ENCODE data around the gene TMEM164.
A peak's percentile ranks its signal among the peaks of the same experiment; 100 is the strongest.

TMEM164 gene

GRCh38 chrX:110182865-110183264, 180.0 kb downstream of the TMEM164 start:
- H3K4me1 Mint-ChIP-seq (ENCODE audit: low read depth in 2 of 2), result peaks cover 12 to 20% of the 10 kb centered on the region in 2 donors
- peaks cover 3% of the 10 kb centered on the region for H3K36me3 Mint-ChIP-seq (ENCODE audit: insufficient read depth)
- no peaks in the 10 kb centered on the region for H3K9me3 Mint-ChIP-seq
- no peaks in the 10 kb centered on the region for H3K27me3 Mint-ChIP-seq
- ATAC-seq (replicated peaks) (peak; percentile 72), DNase-seq (no peak)
- H3K27ac Mint-ChIP-seq, result peak overlapping the region in 1 of 2 donors; percentile 74
- peak overlapping the region in 1 of 2 donors; percentile 31 for H3K4me3 Mint-ChIP-seq

GRCh38 chrX:110183314-110183713, 180.4 kb downstream of the TMEM164 start:
- peaks cover 3% of the 10 kb centered on the region for H3K36me3 Mint-ChIP-seq (ENCODE audit: insufficient read depth)
- no peak for ATAC-seq (replicated peaks)
- no peaks in the 10 kb centered on the region for H3K9me3 Mint-ChIP-seq
- peaks cover 12 to 20% of the 10 kb centered on the region in 2 donors for H3K4me1 Mint-ChIP-seq (ENCODE audit: low read depth in 2 of 2)
- no peak for DNase-seq
- H3K27ac Mint-ChIP-seq, result no peak overlapping the region
- no peaks in the 10 kb centered on the region for H3K27me3 Mint-ChIP-seq
- peak overlapping the region in 1 of 2 donors; percentile 31 for H3K4me3 Mint-ChIP-seq

DNA sequence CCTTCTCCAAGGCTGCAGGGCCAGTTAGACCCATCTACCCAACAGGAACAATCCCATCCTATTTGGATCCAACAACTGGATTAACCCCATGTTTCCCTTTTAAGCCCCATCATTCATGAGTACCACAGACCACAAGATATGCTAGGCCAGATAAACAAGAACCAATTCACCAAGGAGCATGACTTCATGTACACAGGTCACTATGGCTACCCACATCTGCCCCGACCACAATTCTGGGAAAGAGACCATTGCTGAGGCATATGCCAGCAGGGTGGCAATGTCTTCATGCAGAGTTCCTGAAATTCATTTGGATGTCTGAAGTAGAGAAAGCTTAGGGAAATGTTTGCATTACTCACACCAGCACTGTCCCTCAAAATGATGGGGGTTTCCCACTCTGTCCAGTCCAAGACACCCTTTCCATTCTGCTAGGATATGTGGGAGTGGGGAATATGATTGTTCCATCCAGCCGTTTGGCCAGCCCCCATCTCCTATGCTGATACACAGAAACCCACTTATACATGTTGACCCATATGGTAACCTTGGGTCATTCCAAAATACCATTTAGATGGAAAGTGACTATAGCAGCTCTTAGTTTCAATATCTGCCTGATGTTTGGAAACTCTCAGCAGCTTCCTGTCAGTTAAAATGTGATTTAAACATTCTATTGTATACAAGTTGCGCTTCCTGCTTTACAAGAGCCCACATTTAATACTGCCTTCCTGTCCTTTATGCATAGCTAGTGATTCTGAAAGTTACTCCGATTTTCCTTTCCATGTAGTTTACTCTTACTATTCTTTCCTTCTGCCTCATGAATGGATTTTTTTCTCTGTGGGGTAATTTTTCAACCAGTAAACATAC, 186.0 kb downstream of the TMEM164 start:
- peak; percentile 19 for ATAC-seq (replicated peaks)
- H3K4me1 Mint-ChIP-seq (ENCODE audit: low read depth in 2 of 2), result peaks cover 14% of the 10 kb centered on the region in 2 donors

DNA sequence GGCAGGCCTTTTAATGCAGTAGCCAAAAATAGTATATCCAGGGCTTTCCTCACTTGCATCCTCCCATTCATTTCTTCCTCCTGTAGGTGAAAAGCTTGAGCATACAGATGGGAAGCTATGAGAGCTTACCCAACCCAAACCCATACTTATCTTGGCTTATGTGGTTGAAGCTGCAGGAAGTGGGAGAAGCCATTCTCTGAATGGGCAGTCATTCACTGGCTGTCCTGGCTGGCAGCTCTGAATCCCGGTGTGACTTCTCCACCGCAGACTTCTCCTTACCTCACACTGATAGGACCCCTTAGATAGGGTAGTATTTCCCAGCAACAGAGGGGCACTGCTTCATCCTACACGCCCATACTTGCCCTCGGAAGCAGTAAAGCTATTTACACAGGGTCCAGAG, 189.6 kb downstream of the TMEM164 start:
- H3K4me3 Mint-ChIP-seq, result no peak overlapping the region
- peak overlapping the region; percentile 20 to 44 for H3K27ac Mint-ChIP-seq
- H3K27me3 Mint-ChIP-seq, result no peaks in the 10 kb centered on the region
- DNase-seq (no peak), ATAC-seq (replicated peaks) (no peak)
- H3K4me1 Mint-ChIP-seq (ENCODE audit: low read depth in 2 of 2), result peaks cover 10 to 12% of the 10 kb centered on the region in 2 donors
- no peaks in the 10 kb centered on the region for H3K9me3 Mint-ChIP-seq
- peaks cover 3% of the 10 kb centered on the region for H3K36me3 Mint-ChIP-seq (ENCODE audit: insufficient read depth)

More for the DNA sequence above, 186.0 kb downstream of the TMEM164 start:
- Mint-ChIP-seq H3K27me3 (no peaks in the 10 kb centered on the region), H3K27ac (peak overlapping the region; percentile 60 to 64), H3K9me3 (no peaks in the 10 kb centered on the region), H3K4me3 (no peak overlapping the region), H3K36me3 (ENCODE audit: insufficient read depth) (no peaks in the 10 kb centered on the region)
- DNase-seq, result no peak

- no peaks in the 10 kb centered on the region for H3K27me3 Mint-ChIP-seq
- no peak overlapping the region for H3K4me3 Mint-ChIP-seq
- DNase-seq (no peak), ATAC-seq (replicated peaks) (no peak)
- H3K4me1 Mint-ChIP-seq (ENCODE audit: low read depth in 2 of 2), result peaks cover 0 to 3% of the 10 kb centered on the region in 2 donors
- no peak overlapping the region for H3K27ac Mint-ChIP-seq
- no peaks in the 10 kb centered on the region for H3K9me3 Mint-ChIP-seq
- H3K36me3 Mint-ChIP-seq (ENCODE audit: insufficient read depth), result peaks cover 3% of the 10 kb centered on the region
Observed at GRCh38 chrX:110194977-110195376, 192.1 kb downstream of the TMEM164 start.

GRCh38 chrX:110201799-110202198, 198.9 kb downstream of the TMEM164 start:
- Mint-ChIP-seq H3K4me1 (ENCODE audit: low read depth in 2 of 2) (peaks cover 3 to 12% of the 10 kb centered on the region in 2 donors), H3K4me3 (no peak overlapping the region), H3K9me3 (no peaks in the 10 kb centered on the region), H3K36me3 (ENCODE audit: insufficient read depth) (no peaks in the 10 kb centered on the region), H3K27me3 (no peaks in the 10 kb centered on the region), H3K27ac (no peak overlapping the region)
- DNase-seq, result no peak
- no peak for ATAC-seq (replicated peaks)

- H3K36me3 Mint-ChIP-seq (ENCODE audit: insufficient read depth), result no peaks in the 10 kb centered on the region
- DNase-seq, result no peak
- ATAC-seq (replicated peaks), result no peak
- H3K4me3 Mint-ChIP-seq, result no peak overlapping the region
- peaks cover 3 to 12% of the 10 kb centered on the region in 2 donors for H3K4me1 Mint-ChIP-seq (ENCODE audit: low read depth in 2 of 2)
- H3K27me3 Mint-ChIP-seq, result no peaks in the 10 kb centered on the region
- no peaks in the 10 kb centered on the region for H3K9me3 Mint-ChIP-seq
- H3K27ac Mint-ChIP-seq, result no peak overlapping the region
Observed at GRCh38 chrX:110204986-110205385, 202.1 kb downstream of the TMEM164 start.

- Mint-ChIP-seq H3K4me3 (no peak overlapping the region), H3K4me1 (ENCODE audit: low read depth in 2 of 2) (peaks cover 3 to 18% of the 10 kb centered on the region in 2 donors), H3K36me3 (ENCODE audit: insufficient read depth) (no peaks in the 10 kb centered on the region), H3K27me3 (no peaks in the 10 kb centered on the region), H3K27ac (no peak overlapping the region), H3K9me3 (no peaks in the 10 kb centered on the region)
- ATAC-seq (replicated peaks) (no peak), DNase-seq (no peak)
Observed at GRCh38 chrX:110208092-110208491, 205.2 kb downstream of the TMEM164 start.

DNA sequence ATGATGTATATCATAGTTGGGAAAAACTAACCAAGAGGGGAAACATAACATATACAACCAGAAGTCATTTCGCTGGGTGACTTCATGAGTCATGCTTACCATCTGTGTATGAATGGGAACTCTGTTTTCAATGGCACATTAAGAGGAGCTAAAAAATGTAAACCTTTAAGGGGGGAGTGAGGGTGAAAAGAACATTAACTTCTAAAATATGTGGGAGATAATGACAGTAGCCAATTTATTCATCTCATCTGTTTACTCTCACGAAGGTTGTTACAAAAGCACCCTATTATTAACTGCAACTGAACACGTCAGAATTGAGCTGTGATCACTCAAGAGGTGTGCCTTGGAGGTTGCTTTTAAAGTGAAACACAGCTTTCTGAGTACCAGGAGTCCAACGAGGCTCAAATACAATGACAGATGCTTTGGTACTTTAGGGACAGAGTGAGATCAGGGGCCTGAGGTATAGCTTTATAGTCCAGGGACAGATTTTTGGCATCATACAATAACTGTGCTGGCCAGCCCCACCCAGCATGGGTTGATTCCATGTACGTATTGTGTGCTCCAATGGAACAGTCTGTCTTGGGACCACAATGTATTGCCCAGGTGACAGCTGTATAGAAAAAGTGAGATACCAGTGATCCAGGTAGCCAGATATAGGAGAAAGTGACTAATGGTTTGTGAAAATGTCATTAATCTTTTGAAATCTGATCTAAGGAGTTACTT, 207.7 kb downstream of the TMEM164 start:
- peaks cover 0 to 17% of the 10 kb centered on the region in 2 donors for H3K4me1 Mint-ChIP-seq (ENCODE audit: low read depth in 2 of 2)
- no peak for ATAC-seq (replicated peaks)
- H3K27ac Mint-ChIP-seq, result no peak overlapping the region
- no peaks in the 10 kb centered on the region for H3K9me3 Mint-ChIP-seq
- H3K36me3 Mint-ChIP-seq (ENCODE audit: insufficient read depth), result no peaks in the 10 kb centered on the region
- H3K4me3 Mint-ChIP-seq, result no peak overlapping the region
- no peaks in the 10 kb centered on the region for H3K27me3 Mint-ChIP-seq
- DNase-seq, result no peak

DNA sequence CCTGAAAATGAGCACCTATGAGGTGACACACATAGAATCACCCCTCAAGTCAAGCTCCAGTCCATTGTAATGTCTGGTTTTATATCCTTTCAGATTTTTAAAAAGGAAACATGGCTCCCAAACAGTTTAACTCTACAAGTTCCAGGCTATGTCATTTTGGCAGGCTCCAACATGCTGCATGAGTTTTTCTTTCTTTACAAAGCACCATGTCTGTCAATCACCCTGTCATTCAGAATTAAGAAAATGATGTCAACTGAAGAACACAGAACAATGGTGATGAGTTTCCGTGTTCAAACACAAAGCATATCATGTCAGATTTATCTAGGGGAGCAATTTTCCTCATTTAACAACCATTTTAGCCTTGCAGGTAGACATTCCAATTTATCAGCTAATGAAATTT, 208.4 kb downstream of the TMEM164 start:
- Mint-ChIP-seq H3K27me3 (no peaks in the 10 kb centered on the region), H3K4me3 (no peak overlapping the region), H3K9me3 (no peaks in the 10 kb centered on the region), H3K27ac (no peak overlapping the region), H3K4me1 (ENCODE audit: low read depth in 2 of 2) (peaks cover 0 to 12% of the 10 kb centered on the region in 2 donors), H3K36me3 (ENCODE audit: insufficient read depth) (no peaks in the 10 kb centered on the region)
- ATAC-seq (replicated peaks) (no peak), DNase-seq (no peak)

GRCh38 chrX:110212299-110212698, 209.4 kb downstream of the TMEM164 start:
- no peak for DNase-seq
- Mint-ChIP-seq H3K36me3 (ENCODE audit: insufficient read depth) (no peaks in the 10 kb centered on the region), H3K4me1 (ENCODE audit: low read depth in 2 of 2) (peaks cover 0 to 10% of the 10 kb centered on the region in 2 donors), H3K27ac (no peak overlapping the region), H3K27me3 (no peaks in the 10 kb centered on the region), H3K4me3 (no peak overlapping the region), H3K9me3 (no peaks in the 10 kb centered on the region)
- ATAC-seq (replicated peaks), result no peak

- H3K4me3 Mint-ChIP-seq, result no peak overlapping the region
- no peaks in the 10 kb centered on the region for H3K9me3 Mint-ChIP-seq
- no peak overlapping the region for H3K27ac Mint-ChIP-seq
- peaks cover 4 to 18% of the 10 kb centered on the region in 2 donors for H3K4me1 Mint-ChIP-seq (ENCODE audit: low read depth in 2 of 2)
- DNase-seq (no peak), ATAC-seq (replicated peaks) (no peak)
- H3K36me3 Mint-ChIP-seq (ENCODE audit: insufficient read depth), result no peaks in the 10 kb centered on the region
- no peaks in the 10 kb centered on the region for H3K27me3 Mint-ChIP-seq
Observed at GRCh38 chrX:110213183-110213582, 210.3 kb downstream of the TMEM164 start.

DNA sequence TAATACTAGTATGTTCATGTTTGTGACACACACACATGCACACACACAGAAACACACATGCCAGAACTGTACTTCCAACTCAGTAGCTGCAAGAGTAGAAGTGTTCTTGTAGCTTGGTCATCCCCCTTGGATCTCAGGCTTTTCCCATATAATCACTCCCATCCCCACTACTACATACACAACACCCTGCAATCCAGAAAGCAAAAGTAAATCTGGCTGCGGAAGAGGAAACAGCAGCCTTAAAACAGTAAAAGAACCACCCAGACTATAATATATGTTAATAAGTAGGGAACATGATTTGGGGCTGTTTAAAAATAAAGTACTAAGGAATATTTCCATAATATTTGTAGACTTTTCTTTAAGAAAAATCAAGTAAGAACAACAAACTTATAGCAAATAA, 211.8 kb downstream of the TMEM164 start:
- Mint-ChIP-seq H3K27me3 (no peaks in the 10 kb centered on the region), H3K27ac (no peak overlapping the region), H3K36me3 (ENCODE audit: insufficient read depth) (no peaks in the 10 kb centered on the region), H3K4me1 (ENCODE audit: low read depth in 2 of 2) (peaks cover 4 to 18% of the 10 kb centered on the region in 2 donors), H3K4me3 (no peak overlapping the region), H3K9me3 (no peaks in the 10 kb centered on the region)
- DNase-seq (no peak), ATAC-seq (replicated peaks) (no peak)

DNA sequence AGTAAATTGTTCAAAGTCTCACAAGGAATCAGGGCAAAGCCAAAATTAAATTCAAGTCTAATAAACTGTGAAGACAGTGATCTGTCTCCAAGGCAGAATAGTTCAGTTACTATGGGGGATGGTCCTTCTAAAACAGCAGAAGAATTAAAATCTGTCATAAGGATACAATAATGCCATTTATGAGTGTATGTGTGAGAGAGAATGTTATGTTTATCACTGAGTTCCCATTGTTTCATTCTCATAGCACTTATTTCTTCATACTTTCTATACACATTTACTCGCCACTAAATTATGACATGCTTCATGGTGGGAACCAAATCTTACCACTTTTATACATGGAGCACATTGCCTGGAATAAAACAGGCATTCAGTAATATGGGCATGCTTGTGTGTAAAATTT, 212.5 kb downstream of the TMEM164 start:
- no peak overlapping the region for H3K27ac Mint-ChIP-seq
- H3K9me3 Mint-ChIP-seq, result no peaks in the 10 kb centered on the region
- no peak overlapping the region for H3K4me3 Mint-ChIP-seq
- peaks cover 4 to 15% of the 10 kb centered on the region in 2 donors for H3K4me1 Mint-ChIP-seq (ENCODE audit: low read depth in 2 of 2)
- no peak for ATAC-seq (replicated peaks)
- DNase-seq, result no peak
- H3K36me3 Mint-ChIP-seq (ENCODE audit: insufficient read depth), result no peaks in the 10 kb centered on the region
- H3K27me3 Mint-ChIP-seq, result no peaks in the 10 kb centered on the region

Measured in effector memory CD8-positive, alpha-beta T cell (primary cell).